Calu3 (cell line): ENCODE results near the gene BMERB1. TPM values are rescaled to one million over a fixed set of nuclear protein-coding genes. Genes with fewer than 3 reads are reported as not detected.

Experiments
- BruUV-seq: library from RNA; stranded (reverse); fragments of 400-500 nt; replicated peaks from 2 replicates; lab custom pipeline; 2021; lab: Mats Ljungman, UMichigan
- CTCF ChIA-PET: fragments of 300-600 bp; sonication (Branson Sonifier 250); formaldehyde crosslinking; loops from one replicate; lab custom pipeline; 2022; ENCODE audit warnings: antibody characterized with exemption; lab: Charles Lee
- DNase-seq: peaks from one replicate; pipeline ENCODE4 v3.0.0; 2022
- H3K27ac Mint-ChIP-seq: one replicate; pipeline ENCODE4 v1.8.0; 2022; ENCODE audit warnings: mixed read lengths; ENCODE audit not compliant: unreplicated experiment
- H3K27me3 Mint-ChIP-seq: one replicate; pipeline ENCODE4 v1.8.0; 2022; ENCODE audit warnings: mixed read lengths; ENCODE audit not compliant: unreplicated experiment
- H3K36me3 Mint-ChIP-seq: one replicate; pipeline ENCODE4 v1.8.0; 2022; ENCODE audit warnings: mild to moderate bottlenecking, moderate library complexity, mixed read lengths; ENCODE audit not compliant: insufficient read depth, unreplicated experiment
- H3K4me1 Mint-ChIP-seq: one replicate; pipeline ENCODE4 v1.8.0; 2022; ENCODE audit warnings: mild to moderate bottlenecking, low read depth, mixed read lengths; ENCODE audit not compliant: unreplicated experiment
- H3K4me3 Mint-ChIP-seq: one replicate; pipeline ENCODE4 v1.8.0; 2022; ENCODE audit warnings: mild to moderate bottlenecking, low read depth, moderate library complexity, mixed read lengths; ENCODE audit not compliant: unreplicated experiment
- H3K9me3 Mint-ChIP-seq: one replicate; pipeline ENCODE4 v1.8.0; 2022; ENCODE audit warnings: low read depth, mixed read lengths; ENCODE audit not compliant: unreplicated experiment
- CTCF ChIP-seq: fragments of 200-600 bp; IDR thresholded peaks from one replicate; pipeline ENCODE4 v1.8.0; 2022; ENCODE audit warnings: antibody characterized with exemption; ENCODE audit not compliant: unreplicated experiment
- intact Hi-C: fragments of 100-400 bp; cut with micrococcal nuclease; formaldehyde crosslinking; loops from one replicate; pipeline ENCODE4 v1.10.0; 2022; ENCODE audit not compliant: unreplicated experiment
- total RNA-seq: library from RNA; stranded (reverse); gene quantifications from 2 replicates; pipeline ENCODE4 v1.2.3, GENCODE V29; 2022

The BMERB1 gene
- total RNA-seq, 1 experiment from 2014 or later, result 3.0 TPM

- no peak for DNase-seq
- CTCF ChIA-PET, result interaction anchor here (0.8 kb wide), 1 partner anchor 10 kb away, joined by 3 read pairs; no protein-coding TSS in a partner anchor
- BruUV-seq, result no TSS peak
- no peaks in the 10 kb centered on the region for H3K36me3 Mint-ChIP-seq
- H3K9me3 Mint-ChIP-seq, result no peaks in the 10 kb centered on the region
- peaks cover 20% of the 10 kb centered on the region for H3K4me1 Mint-ChIP-seq
- intact Hi-C loops, result no loop called here
- no peak for TF ChIP-seq CTCF
- H3K27ac Mint-ChIP-seq, result no peak overlapping the region
- no peak overlapping the region for H3K4me3 Mint-ChIP-seq
- H3K27me3 Mint-ChIP-seq, result no peaks in the 10 kb centered on the region
These were observed 119.1 kb downstream of the BMERB1 start for GRCh38 chr16:15553313-15554088.

- no peak overlapping the region for H3K27ac Mint-ChIP-seq
- CTCF ChIA-PET, result no interaction called here
- no peak for TF ChIP-seq CTCF
- H3K4me3 Mint-ChIP-seq, result no peak overlapping the region
- H3K4me1 Mint-ChIP-seq, result peaks cover 6% of the 10 kb centered on the region
- DNase-seq, result no peak
- no TSS peak for BruUV-seq
- intact Hi-C loops, result no loop called here
- no peaks in the 10 kb centered on the region for H3K27me3 Mint-ChIP-seq
- H3K9me3 Mint-ChIP-seq, result no peaks in the 10 kb centered on the region
- H3K36me3 Mint-ChIP-seq, result no peaks in the 10 kb centered on the region
These were observed 121.7 kb downstream of the BMERB1 start for GRCh38 chr16:15556130-15556529.

GRCh38 chr16:15557258-15557657 lies 122.9 kb downstream of the BMERB1 start:
- intact Hi-C loops, result no loop called here
- no peak for TF ChIP-seq CTCF
- CTCF ChIA-PET, result interaction anchor here (1.0 kb wide), 1 partner anchor 8 kb away, joined by 7 read pairs; no protein-coding TSS in a partner anchor
- no peaks in the 10 kb centered on the region for H3K36me3 Mint-ChIP-seq
- H3K9me3 Mint-ChIP-seq, result no peaks in the 10 kb centered on the region
- no peak overlapping the region for H3K4me3 Mint-ChIP-seq
- BruUV-seq, result no TSS peak
- no peaks in the 10 kb centered on the region for H3K27me3 Mint-ChIP-seq
- H3K27ac Mint-ChIP-seq, result no peak overlapping the region
- no peaks in the 10 kb centered on the region for H3K4me1 Mint-ChIP-seq
- DNase-seq, result no peak

DNA sequence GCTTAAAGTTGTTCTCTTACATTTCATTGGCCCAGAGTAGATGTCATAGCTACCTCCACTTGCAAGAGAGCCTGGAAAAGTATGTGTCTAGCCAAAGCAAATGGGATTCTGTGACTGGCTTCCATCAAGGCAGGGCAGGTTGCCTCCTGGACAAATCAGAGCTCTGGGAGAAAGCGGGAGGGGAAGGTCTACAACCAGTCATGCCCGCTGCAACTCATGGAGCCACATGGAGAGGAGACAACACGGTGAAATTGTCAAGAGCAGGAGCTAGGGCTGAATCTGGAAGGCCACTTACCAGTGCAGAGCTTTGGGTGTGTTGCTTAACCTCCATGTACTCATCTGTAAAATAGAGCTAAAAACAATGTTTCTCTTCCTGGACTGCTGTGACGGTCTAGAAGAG lies 124.8 kb downstream of the BMERB1 start:
- Mint-ChIP-seq H3K27me3 (no peaks in the 10 kb centered on the region), H3K9me3 (peaks cover 3% of the 10 kb centered on the region), H3K36me3 (no peaks in the 10 kb centered on the region), H3K4me3 (no peak overlapping the region), H3K4me1 (no peaks in the 10 kb centered on the region), H3K27ac (no peak overlapping the region)
- intact Hi-C loops, result no loop called here
- no TSS peak for BruUV-seq
- no peak for TF ChIP-seq CTCF
- no peak for DNase-seq
- CTCF ChIA-PET, result interaction anchor here (0.6 to 1.3 kb wide), 2 partner anchors 8 to 41 kb away, joined by 5 to 6 read pairs; no protein-coding TSS in a partner anchor
